AG10803 (cell line): ENCODE measurements around the gene NUFIP2.

Source experiments
- DNase-seq: peaks from one replicate; pipeline ENCODE4 v3.0.0; 2010; ENCODE audit warnings: low read depth
- H3K4me3 ChIP-seq: 2 replicates; pipeline ENCODE4 v1.5.1; 2011; ENCODE audit warnings: mild to moderate bottlenecking, low read length, control low read depth
- CTCF ChIP-seq: conservative IDR thresholded peaks from 2 replicates; pipeline ENCODE4 v1.5.1; 2011; ENCODE audit warnings: mild to moderate bottlenecking, low read length, control low read depth, inconsistent platforms

NUFIP2 gene

GRCh38 chr17:29216856-29217255 lies 77.1 kb downstream of the NUFIP2 start:
- no peak for DNase-seq
- TF ChIP-seq CTCF, result no peak
- no peak overlapping the region for H3K4me3 ChIP-seq

GRCh38 chr17:29216181-29216580 lies 77.8 kb downstream of the NUFIP2 start:
- DNase-seq, result no peak
- no peak for TF ChIP-seq CTCF
- H3K4me3 ChIP-seq, result no peak overlapping the region

- peak; percentile 33 for DNase-seq
- no peak overlapping the region for H3K4me3 ChIP-seq
- TF ChIP-seq CTCF, result no peak
Observed at GRCh38 chr17:29215717-29216116, 78.2 kb downstream of the NUFIP2 start.

GRCh38 chr17:29215174-29215573 lies 78.8 kb downstream of the NUFIP2 start:
- H3K4me3 ChIP-seq, result no peak overlapping the region
- no peak for TF ChIP-seq CTCF

GRCh38 chr17:29214215-29215146 lies 79.5 kb downstream of the NUFIP2 start:
- H3K4me3 ChIP-seq, result no peak overlapping the region
- DNase-seq, result no peak

More at GRCh38 chr17:29215174-29215573, 78.8 kb downstream of the NUFIP2 start:
- DNase-seq, result no peak

GRCh38 chr17:29212681-29213121 lies 81.2 kb downstream of the NUFIP2 start:
- peak; percentile 58 for DNase-seq
- H3K4me3 ChIP-seq, result no peak overlapping the region
- no peak for TF ChIP-seq CTCF

More at GRCh38 chr17:29214215-29215146, 79.5 kb downstream of the NUFIP2 start:
- no peak for TF ChIP-seq CTCF
